Pancreas (tissue), 10 donors: Measurements from ENCODE around the gene PTOV1. TPM values are rescaled to one million over a fixed set of nuclear protein-coding genes. Genes with fewer than 3 reads are reported as not detected.

ENCODE experiments used
- ATAC-seq, 4 donors: fragments of 200-7000 bp; cut with Tn5 transposase; one replicate each; pipeline versions ENCODE4 v1.8.0 to v1.9.1; 2020; ENCODE audit warnings: mild to moderate bottlenecking in 4 of 4, moderate library complexity in 4 of 4
- DNase-seq, 6 donors: peaks; one replicate each; pipeline ENCODE4 v3.0.0-alpha.2; 2020
- FAIRE-seq: peaks from 2 replicates; lab custom pipeline; 2012; peaks lifted over from hg19 to GRCh38; lab: Jason Lieb, UNC
- H3K27ac ChIP-seq, 4 donors: fragments of 200-600 bp; sonication (generic); 1 replicate in 3 of 4; 2 replicates in 1 of 4; pipeline versions ENCODE4 v1.5.0 to v1.8.0; 2020
- H3K27me3 ChIP-seq, 4 donors: fragments of 200-600 bp; one replicate each; pipeline ENCODE4 v1.8.0; 2021
- H3K36me3 ChIP-seq, 3 donors: fragments of 200-600 bp; sonication (generic) in 1 of 3; one replicate each; pipeline versions ENCODE4 v1.5.0 to v1.8.0; 2020 to 2021
- H3K4me1 ChIP-seq, 3 donors: fragments of 200-600 bp; one replicate each; pipeline ENCODE4 v1.8.0; 2021
- H3K4me3 ChIP-seq, 4 donors: fragments of 200-600 bp; sonication (generic) in 2 of 4; one replicate each; pipeline versions ENCODE4 v1.5.0 to v1.8.0; 2020 to 2021
- H3K9me3 ChIP-seq, 4 donors: fragments of 200-600 bp; one replicate each; pipeline ENCODE4 v1.8.0; 2021
- CTCF ChIP-seq, 4 donors: fragments of 200-600 bp; sonication (generic) in 3 of 4; IDR thresholded peaks; one replicate each; pipeline versions ENCODE4 v1.5.0 to v1.8.0; 2021; ENCODE audit warnings: antibody characterized with exemption in 4 of 4
- WGBS, 2 donors: extraction: QIAGEN DNeasy Blood & Tissue Kit; methylation state at CpG; one replicate each; pipeline ENCODE4 v1.1.7; 2013; 5-methylcytosine and 5-hydroxymethylcytosine counted together
- intact Hi-C, 3 donors: fragments of 100-400 bp; cut with DNase I; formaldehyde crosslinking; loops; one replicate each; pipeline versions ENCODE4 v1.11.1 to v1.14.2; 2022
- polyA plus RNA-seq, 2 donors: library from polyadenylated mRNA; stranded (reverse); fragments of 200-250 nt; gene quantifications; one replicate each; pipeline ENCODE4 v1.2.3, GENCODE V29; 2013
- total RNA-seq, 6 donors: library from RNA; stranded (reverse); fragmentation: NEBNext Ultra II Directional in 4 of 6; extraction: Animal tissue kit (Norgen Biotek cat#: 25700) in 4 of 6; gene quantifications; one replicate each; pipeline versions ENCODE4 v1.2.1 to v1.2.4, GENCODE V29; 2021 to 2023
- donor health status: healthy with polysubstance abuse.
- donor health status: DM: no; HTN: no; CAD: no; lungs with moderate emphysema.
- donor health status: DM: no; HTN: no; CAD: no.
- donor health status: control.
- donor health status: control.
- donor health status: Bipolar disorder and iron deficiency.
- donor health status: DM: yes; HTN: yes; CAD: no.
- donor health status: DM: no; HTN: no; CAD: no.
- donor health status: DM: no; HTN: no; CAD: no.
- donor health status: DM: yes; HTN: yes; CAD: no.

Gene PTOV1
- total and polyA plus RNA-seq, 8 donors = 48.8 to 191 (median 76.0) TPM

- DNase-seq (peak in 1 of 6 donors; percentile 21), ATAC-seq (no peak), FAIRE-seq (no peak)
- H3K4me1 ChIP-seq = peaks cover 0 to 9% (median 0%) of the 10 kb centered on the region in 3 donors
- TF ChIP-seq CTCF (IDR thresholded peaks at IDR 0.05) = no peak
- H3K27me3 ChIP-seq = no peaks in the 10 kb centered on the region
- peak overlapping the region in 2 of 4 donors; percentile 100 for H3K27ac ChIP-seq
- WGBS, 2 donors = 86 to 88% methylated on average over 15 of the region's 15 CpGs
- intact Hi-C loops = no loop called here
- H3K9me3 ChIP-seq = no peaks in the 10 kb centered on the region
- H3K4me3 ChIP-seq = peak overlapping the region in 3 of 4 donors; percentile 77 to 93 (median 93)
- H3K36me3 ChIP-seq = no peaks in the 10 kb centered on the region
These were observed 1.3 kb upstream of the PTOV1 start for GRCh38 chr19:49849433-49850220.

- no peak for ATAC-seq
- peak in 2 of 6 donors; percentile 30 to 57 for DNase-seq
- H3K27ac ChIP-seq = peak overlapping the region; percentile 100
- no peak for TF ChIP-seq CTCF (IDR thresholded peaks at IDR 0.05)
- 40 to 51% methylated on average over 12 of the region's 12 CpGs for WGBS, 2 donors
- peaks cover 0 to 9% (median 0%) of the 10 kb centered on the region in 3 donors for H3K4me1 ChIP-seq
- no peaks in the 10 kb centered on the region for H3K27me3 ChIP-seq
- intact Hi-C loops = no loop called here
- H3K36me3 ChIP-seq = peaks cover 0 to 2% (median 0%) of the 10 kb centered on the region in 3 donors
- no peaks in the 10 kb centered on the region for H3K9me3 ChIP-seq
- FAIRE-seq = no peak
- H3K4me3 ChIP-seq = peak overlapping the region; percentile 77 to 93 (median 88)
These were observed 805 bp upstream of the PTOV1 start for GRCh38 chr19:49850221-49850486.

DNA sequence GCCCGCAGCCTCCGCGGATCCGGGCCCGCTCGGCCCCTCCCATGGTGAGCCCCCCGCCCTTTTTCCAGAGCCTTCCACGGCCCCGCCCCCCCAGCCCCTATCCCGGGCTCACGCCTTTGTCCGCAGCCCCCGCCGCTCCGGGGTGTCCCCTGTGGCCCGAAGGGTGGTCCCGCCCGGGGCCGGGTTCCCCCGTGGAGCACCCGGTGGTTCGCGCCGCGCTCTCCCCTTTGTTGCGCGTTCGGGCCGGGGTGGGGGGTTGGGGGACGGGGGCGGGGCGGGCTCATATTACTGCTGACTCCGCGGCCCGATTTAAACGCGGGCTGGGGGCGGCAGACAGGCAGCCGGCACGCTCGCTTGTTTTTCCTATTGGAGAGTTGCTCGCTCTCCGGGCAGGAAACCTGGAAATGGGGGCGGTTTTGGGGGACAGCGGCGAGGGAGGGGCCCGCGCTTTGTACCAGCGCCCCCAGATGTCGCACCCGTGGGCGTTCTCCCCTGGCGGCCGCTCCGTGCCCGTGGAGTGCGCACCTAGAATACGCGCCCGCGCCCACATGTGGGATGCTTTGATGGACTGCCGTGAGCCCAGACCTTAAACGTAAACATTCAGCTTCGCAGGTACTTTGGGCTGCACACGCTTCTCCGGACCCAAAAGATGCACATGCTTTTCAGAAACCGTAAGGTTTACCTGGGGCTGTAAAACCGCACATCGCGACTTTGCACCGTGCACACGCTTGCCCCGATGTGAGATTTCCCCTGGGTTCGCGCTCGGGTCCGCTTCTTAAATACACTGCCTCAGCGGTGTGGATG is 699 bp downstream of the PTOV1 start:
- FAIRE-seq (no peak), ATAC-seq (peak in 3 of 4 donors; percentile 2 to 19 (median 18)), DNase-seq (peak; percentile 50 to 85 (median 64))
- 1% methylated on average over 62 to 78 of the region's 78 CpGs for WGBS, 2 donors
- Histone ChIP-seq H3K27ac (peak overlapping the region in 3 of 4 donors; percentile 100), H3K4me3 (peak overlapping the region; percentile 77 to 93 (median 88)), H3K9me3 (no peaks in the 10 kb centered on the region), H3K4me1 (peaks cover 0 to 9% (median 0%) of the 10 kb centered on the region in 3 donors), H3K36me3 (peaks cover 0 to 7% (median 0%) of the 10 kb centered on the region in 3 donors), H3K27me3 (no peaks in the 10 kb centered on the region)
- intact Hi-C loops = no loop called here
- TF ChIP-seq CTCF (IDR thresholded peaks at IDR 0.05) = no peak

DNA sequence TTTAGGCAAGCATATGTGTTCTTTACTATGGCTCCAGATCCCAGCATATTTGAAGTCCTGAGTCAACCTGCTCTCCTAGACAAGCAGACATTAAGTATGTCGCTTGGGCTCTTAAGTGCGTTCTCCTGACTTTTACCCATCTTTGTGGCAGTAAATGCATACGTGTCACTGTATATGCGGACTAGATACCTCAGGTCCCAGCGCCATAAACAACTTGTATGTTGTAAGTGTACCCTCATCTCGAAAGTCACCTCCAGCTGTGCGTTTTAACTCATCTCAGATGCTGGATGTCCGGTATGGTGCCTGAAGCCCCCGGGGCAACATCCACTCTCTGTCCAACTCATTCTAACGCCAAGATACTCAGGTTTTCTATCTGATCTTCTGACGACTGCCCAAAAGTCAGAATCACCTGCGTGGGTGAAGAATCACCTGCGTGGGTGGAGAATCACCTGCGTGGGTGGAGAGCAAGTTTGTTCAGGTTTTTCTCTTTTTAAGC is 1.7 kb downstream of the PTOV1 start:
- intact Hi-C loops = no loop called here
- 38 to 51% methylated on average over 14 of the region's 14 CpGs for WGBS, 2 donors
- Histone ChIP-seq H3K27ac (no peak overlapping the region), H3K4me1 (peaks cover 0 to 9% (median 0%) of the 10 kb centered on the region in 3 donors), H3K27me3 (no peaks in the 10 kb centered on the region), H3K9me3 (no peaks in the 10 kb centered on the region), H3K4me3 (peak overlapping the region in 3 of 4 donors; percentile 77 to 93 (median 93)), H3K36me3 (peaks cover 0 to 16% (median 9%) of the 10 kb centered on the region in 3 donors)
- no peak for DNase-seq
- no peak for TF ChIP-seq CTCF (IDR thresholded peaks at IDR 0.05)
- FAIRE-seq = no peak
- no peak for ATAC-seq
